CD8-positive, alpha-beta memory T cell (primary cell): ENCODE measurements around the gene ASXL2. TPM values are rescaled to one million over a fixed set of nuclear protein-coding genes. Genes with fewer than 3 reads are reported as not detected.

Experiments used
- CTCF ChIA-PET: fragments of 350-600 bp; sonication (Branson Sonifier 250); formaldehyde crosslinking; loops from one replicate; lab custom pipeline; 2021; ENCODE audit warnings: antibody characterized with exemption; lab: Charles Lee
- POLR2A ChIA-PET: fragments of 350-600 bp; sonication (Branson Sonifier 250); formaldehyde crosslinking; loops from one replicate; lab custom pipeline; 2021; ENCODE audit warnings: antibody characterized with exemption; lab: Charles Lee
- DNase-seq, 5 donors: peaks; one replicate each; pipeline versions ENCODE4 v3.0.0 to v3.0.0-alpha.2; 2020 to 2022; ENCODE audit warnings: mixed read lengths in 1 of 5
- H3K27ac ChIP-seq: one replicate; pipeline ENCODE4 v1.7.0; 2013; ENCODE audit warnings: low read depth, mild to moderate bottlenecking, low read length, moderate library complexity
- H3K27me3 ChIP-seq: 2 replicates; pipeline ENCODE4 v1.7.0; 2013; ENCODE audit warnings: low read length, mild to moderate bottlenecking; ENCODE audit not compliant: insufficient read depth, poor library complexity, severe bottlenecking
- H3K36me3 ChIP-seq: 2 replicates; pipeline ENCODE4 v1.7.0; 2013; ENCODE audit warnings: mild to moderate bottlenecking, low read length, moderate library complexity; ENCODE audit not compliant: insufficient read depth
- H3K4me1 ChIP-seq: 2 replicates; pipeline ENCODE4 v1.7.0; 2013; ENCODE audit warnings: mild to moderate bottlenecking, low read length, moderate library complexity; ENCODE audit not compliant: insufficient read depth
- H3K4me3 ChIP-seq: 2 replicates; pipeline ENCODE4 v1.7.0; 2013; ENCODE audit warnings: mild to moderate bottlenecking, low read length
- H3K9me3 ChIP-seq: 2 replicates; pipeline ENCODE4 v1.7.0; 2013; ENCODE audit warnings: mild to moderate bottlenecking, low read length
- H3K27ac Mint-ChIP-seq, 8 donors: one replicate each; pipeline ENCODE4 v1.8.0; 2020 to 2021; ENCODE audit warnings: mixed read lengths in 8 of 8, mild to moderate bottlenecking in 6 of 8, inconsistent platforms in 3 of 8, moderate library complexity in 3 of 8
- H3K27me3 Mint-ChIP-seq, 2 donors: one replicate each; pipeline ENCODE4 v1.8.0; 2020 to 2021; ENCODE audit warnings: mixed read lengths in 2 of 2, mild to moderate bottlenecking in 1 of 2, moderate library complexity in 1 of 2
- H3K36me3 Mint-ChIP-seq, 3 donors: one replicate each; pipeline ENCODE4 v1.8.0; 2020 to 2021; ENCODE audit warnings: mixed read lengths in 3 of 3, inconsistent platforms in 1 of 3, mild to moderate bottlenecking in 1 of 3
- H3K4me1 Mint-ChIP-seq, 3 donors: one replicate each; pipeline ENCODE4 v1.8.0; 2020 to 2021; ENCODE audit warnings: mixed read lengths in 3 of 3, inconsistent platforms in 1 of 3, mild to moderate bottlenecking in 1 of 3
- H3K4me3 Mint-ChIP-seq, 7 donors: one replicate each; pipeline ENCODE4 v1.8.0; 2020 to 2021; ENCODE audit warnings: mixed read lengths in 7 of 7, mild to moderate bottlenecking in 6 of 7, moderate library complexity in 4 of 7, inconsistent platforms in 2 of 7
- H3K9me3 Mint-ChIP-seq, 5 donors: one replicate each; pipeline ENCODE4 v1.8.0; 2020 to 2022; ENCODE audit warnings: mixed read lengths in 5 of 5, mild to moderate bottlenecking in 3 of 5, moderate library complexity in 2 of 5, inconsistent platforms in 1 of 5
- polyA plus RNA-seq: library from polyadenylated mRNA; unstranded; fragments of 300-500 nt; fragmentation: Illumina TruSeq; gene quantifications from one replicate; pipeline ENCODE4 v1.2.3, GENCODE V29; 2021
- total RNA-seq, 2 experiments: library from RNA; stranded (reverse); gene quantifications; one replicate each; pipeline ENCODE4 v1.2.3, GENCODE V29; 2021

ASXL2 gene
- total and polyA plus RNA-seq, 3 experiments from 2014 or later, result 10.9 to 72.7 (median 67.5) TPM

GRCh38 chr2:25885933-25886332 lies 7.6 kb upstream of the ASXL2 start:
- CTCF ChIA-PET, result no interaction called here
- POLR2A ChIA-PET, result no interaction called here
- no peaks in the 10 kb centered on the region for H3K27me3 ChIP-seq

DNA sequence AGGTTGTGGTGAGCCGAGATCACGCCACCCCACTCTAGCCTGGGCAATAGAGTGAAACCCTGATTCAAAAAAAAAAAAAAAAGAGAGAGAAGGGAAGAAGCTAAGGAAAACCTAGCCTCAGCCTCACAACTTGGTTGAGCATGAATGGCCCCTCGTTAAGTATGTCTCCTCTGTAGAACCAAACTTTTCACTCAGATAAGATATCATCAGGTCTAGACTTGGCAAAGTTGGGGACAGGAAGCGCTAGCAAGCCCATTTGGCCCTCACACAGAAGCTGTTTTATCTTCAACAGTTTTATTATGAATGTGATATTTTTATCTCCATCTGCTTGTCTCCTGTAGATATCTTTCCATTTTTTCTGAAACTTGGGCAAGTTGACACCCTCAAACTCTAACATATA lies 3.5 kb upstream of the ASXL2 start:
- no peaks in the 10 kb centered on the region for H3K9me3 Mint-ChIP-seq
- Histone ChIP-seq H3K36me3 (no peaks in the 10 kb centered on the region), H3K4me1 (peaks cover 13% of the 10 kb centered on the region), H3K27me3 (no peaks in the 10 kb centered on the region), H3K27ac (no peak overlapping the region), H3K9me3 (no peaks in the 10 kb centered on the region), H3K4me3 (no peak overlapping the region)
- H3K27ac Mint-ChIP-seq, result no peak overlapping the region
- peaks cover 0 to 11% (median 2%) of the 10 kb centered on the region in 3 donors for H3K36me3 Mint-ChIP-seq
- POLR2A ChIA-PET, result no interaction called here
- no peak for DNase-seq
- H3K4me3 Mint-ChIP-seq, result no peak overlapping the region
- H3K27me3 Mint-ChIP-seq, result peaks cover 5 to 11% of the 10 kb centered on the region in 2 donors
- H3K4me1 Mint-ChIP-seq, result peaks cover 10 to 17% (median 16%) of the 10 kb centered on the region in 3 donors
- CTCF ChIA-PET, result interaction anchor here (1.4 kb wide), 1 partner anchor 29 kb away, joined by 6 read pairs; no protein-coding TSS in a partner anchor

More at GRCh38 chr2:25885933-25886332, 7.6 kb upstream of the ASXL2 start:
- Histone ChIP-seq H3K36me3 (no peaks in the 10 kb centered on the region), H3K27ac (no peak overlapping the region), H3K9me3 (no peaks in the 10 kb centered on the region), H3K4me1 (no peaks in the 10 kb centered on the region), H3K4me3 (no peak overlapping the region)
- Mint-ChIP-seq H3K4me1 (no peaks in the 10 kb centered on the region), H3K27me3 (peaks cover 5 to 15% of the 10 kb centered on the region in 2 donors), H3K4me3 (no peak overlapping the region), H3K27ac (no peak overlapping the region), H3K36me3 (no peaks in the 10 kb centered on the region), H3K9me3 (no peaks in the 10 kb centered on the region)
- no peak for DNase-seq

GRCh38 chr2:25879133-25879730 lies 945 bp upstream of the ASXL2 start:
- ChIA-PET CTCF (interaction anchor here (0.7 to 1.6 kb wide), 9 partner anchors 12 to 306 kb away, joined by 3 to 11 read pairs (median 3); no protein-coding TSS in a partner anchor), POLR2A (interaction anchor here (0.6 to 1.6 kb wide), 16 partner anchors 11 to 364 kb away, joined by 3 to 10 read pairs (median 4); partner anchors contain the start of genes DTNB and RAB10)
- Histone ChIP-seq H3K4me1 (peaks cover 25% of the 10 kb centered on the region), H3K36me3 (no peaks in the 10 kb centered on the region), H3K9me3 (no peaks in the 10 kb centered on the region), H3K4me3 (peak overlapping the region; percentile 85), H3K27ac (peak overlapping the region; percentile 68), H3K27me3 (no peaks in the 10 kb centered on the region)
- peaks cover 28 to 39% (median 39%) of the 10 kb centered on the region in 3 donors for H3K4me1 Mint-ChIP-seq
- peaks cover 0 to 22% (median 2%) of the 10 kb centered on the region in 3 donors for H3K36me3 Mint-ChIP-seq
- DNase-seq, result no peak
- no peaks in the 10 kb centered on the region for H3K9me3 Mint-ChIP-seq
- no peaks in the 10 kb centered on the region for H3K27me3 Mint-ChIP-seq
- peak overlapping the region; percentile 96 to 99 (median 98) for H3K27ac Mint-ChIP-seq
- H3K4me3 Mint-ChIP-seq, result peak overlapping the region; percentile 93 to 97 (median 96)

GRCh38 chr2:25877431-25878360 lies 591 bp downstream of the ASXL2 start:
- peaks cover 0 to 28% (median 4%) of the 10 kb centered on the region in 3 donors for H3K36me3 Mint-ChIP-seq
- H3K4me3 Mint-ChIP-seq, result peak overlapping the region; percentile 93 to 97 (median 96)
- Histone ChIP-seq H3K4me3 (peak overlapping the region; percentile 90), H3K36me3 (no peaks in the 10 kb centered on the region), H3K27ac (peak overlapping the region; percentile 96), H3K27me3 (no peaks in the 10 kb centered on the region), H3K4me1 (peaks cover 25% of the 10 kb centered on the region), H3K9me3 (no peaks in the 10 kb centered on the region)
- CTCF ChIA-PET, result interaction anchor here (0.6 to 1.6 kb wide), 9 partner anchors 15 to 271 kb away, joined by 3 to 11 read pairs (median 3); partner anchors contain the start of gene RAB10
- DNase-seq, result peak; percentile 40 to 79 (median 70)
- POLR2A ChIA-PET, result interaction anchor here (0.9 to 1.6 kb wide), 9 partner anchors 10 to 1445 kb away, joined by 3 to 10 read pairs (median 4); partner anchors contain the start of genes DTNB, MPV17 and RAB10
- H3K27me3 Mint-ChIP-seq, result no peaks in the 10 kb centered on the region
- H3K9me3 Mint-ChIP-seq, result no peaks in the 10 kb centered on the region
- H3K27ac Mint-ChIP-seq, result peak overlapping the region; percentile 96 to 99 (median 98)
- peaks cover 30 to 50% (median 48%) of the 10 kb centered on the region in 3 donors for H3K4me1 Mint-ChIP-seq

DNA sequence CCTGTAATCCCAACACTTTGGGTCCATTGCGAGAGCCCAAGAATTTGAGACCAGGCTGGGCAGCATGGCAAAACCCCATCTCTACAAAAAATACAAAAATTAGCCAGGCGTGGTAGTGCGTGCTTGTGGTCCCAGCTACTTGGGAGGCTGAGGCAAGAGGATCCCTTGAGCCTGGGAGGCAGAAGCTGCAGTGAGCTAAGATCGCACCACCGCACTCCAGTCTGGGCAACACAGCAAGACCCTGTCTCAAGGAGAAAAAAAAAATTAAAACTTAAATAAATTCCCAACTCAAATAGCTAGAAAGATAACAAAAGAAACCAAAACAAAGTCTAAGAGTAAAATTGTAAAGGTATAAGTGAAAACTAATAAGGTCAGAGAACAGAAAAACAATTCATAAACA lies 6.2 kb downstream of the ASXL2 start:
- Histone ChIP-seq H3K27me3 (no peaks in the 10 kb centered on the region), H3K27ac (no peak overlapping the region), H3K36me3 (no peaks in the 10 kb centered on the region), H3K4me1 (peaks cover 21% of the 10 kb centered on the region), H3K4me3 (no peak overlapping the region), H3K9me3 (no peaks in the 10 kb centered on the region)
- Mint-ChIP-seq H3K4me3 (no peak overlapping the region), H3K4me1 (peaks cover 29 to 61% (median 57%) of the 10 kb centered on the region in 3 donors), H3K36me3 (peaks cover 0 to 50% (median 5%) of the 10 kb centered on the region in 3 donors), H3K27me3 (no peaks in the 10 kb centered on the region), H3K9me3 (no peaks in the 10 kb centered on the region), H3K27ac (no peak overlapping the region)
- CTCF ChIA-PET, result no interaction called here
- POLR2A ChIA-PET, result no interaction called here
- no peak for DNase-seq

GRCh38 chr2:25867396-25868003 lies 10.8 kb downstream of the ASXL2 start:
- H3K27me3 ChIP-seq, result no peaks in the 10 kb centered on the region
- no peaks in the 10 kb centered on the region for H3K36me3 ChIP-seq
- H3K4me3 Mint-ChIP-seq, result no peak overlapping the region
- H3K9me3 ChIP-seq, result no peaks in the 10 kb centered on the region
- peak overlapping the region in 5 of 8 donors; percentile 1 to 52 (median 18) for H3K27ac Mint-ChIP-seq
- H3K9me3 Mint-ChIP-seq, result no peaks in the 10 kb centered on the region
- H3K4me1 Mint-ChIP-seq, result peaks cover 16 to 36% (median 31%) of the 10 kb centered on the region in 3 donors
- H3K27me3 Mint-ChIP-seq, result no peaks in the 10 kb centered on the region
- peaks cover 0 to 41% (median 3%) of the 10 kb centered on the region in 3 donors for H3K36me3 Mint-ChIP-seq
- H3K27ac ChIP-seq, result no peak overlapping the region
- ChIA-PET CTCF (no interaction called here), POLR2A (interaction anchor here (1.1 kb wide), 1 partner anchor 11 kb away, joined by 4 read pairs; the partner anchor contains the start of gene ASXL2)
- DNase-seq, result no peak
- peaks cover 6% of the 10 kb centered on the region for H3K4me1 ChIP-seq
- no peak overlapping the region for H3K4me3 ChIP-seq

DNA sequence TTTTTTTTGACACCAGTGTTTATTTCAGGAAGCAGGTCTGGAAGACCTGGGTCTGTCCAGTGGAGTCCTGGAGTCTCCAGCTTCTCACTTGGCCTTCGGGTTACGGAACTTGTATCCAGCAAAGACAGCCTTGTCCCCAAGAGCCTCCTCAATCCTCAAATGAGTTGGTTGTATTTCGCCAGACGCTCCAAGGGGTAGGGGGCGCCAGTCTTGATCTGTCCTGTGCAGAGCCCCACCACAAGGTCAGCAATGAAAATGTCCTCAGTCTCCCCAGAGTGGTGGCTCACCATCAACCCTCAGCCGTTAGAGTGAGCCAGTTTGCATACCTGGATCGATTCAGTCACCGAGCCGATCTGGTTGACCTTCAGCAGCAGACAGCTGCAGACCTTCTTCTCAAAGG lies 21.9 kb downstream of the ASXL2 start:
- Histone ChIP-seq H3K27me3 (no peaks in the 10 kb centered on the region), H3K9me3 (no peaks in the 10 kb centered on the region), H3K27ac (no peak overlapping the region), H3K36me3 (no peaks in the 10 kb centered on the region), H3K4me1 (peaks cover 25% of the 10 kb centered on the region), H3K4me3 (no peak overlapping the region)
- POLR2A ChIA-PET, result no interaction called here
- H3K4me1 Mint-ChIP-seq, result peaks cover 51 to 66% (median 60%) of the 10 kb centered on the region in 3 donors
- CTCF ChIA-PET, result no interaction called here
- no peak overlapping the region for H3K4me3 Mint-ChIP-seq
- no peak overlapping the region for H3K27ac Mint-ChIP-seq
- DNase-seq, result no peak
- no peaks in the 10 kb centered on the region for H3K9me3 Mint-ChIP-seq
- H3K27me3 Mint-ChIP-seq, result no peaks in the 10 kb centered on the region
- peaks cover 0 to 8% (median 2%) of the 10 kb centered on the region in 3 donors for H3K36me3 Mint-ChIP-seq
